Measurements from ENCODE around the gene CCDC83.

Gene CCDC83

GRCh38 chr11:85855341-85855656 is at the start of gene CCDC83:
CCDC83 (plus strand) TSS chr11:85855383; CDS start chr11:85865124, 9,741 bp downstream.
- no peak for DNase-seq (ENCODE audit: low read depth)

GRCh38 chr11:85805387-85805786 is 49.8 kb upstream of the CCDC83 start:
- DNase-seq (ENCODE audit: low read depth): no peak

- no peak for DNase-seq (ENCODE audit: low read depth)
Measured at GRCh38 chr11:85806016-85806415, 49.2 kb upstream of the CCDC83 start.

GRCh38 chr11:85806876-85807275 is 48.3 kb upstream of the CCDC83 start:
- DNase-seq (ENCODE audit: low read depth): no peak

GRCh38 chr11:85809191-85809590 is 46.0 kb upstream of the CCDC83 start:
- DNase-seq (ENCODE audit: low read depth): no peak

GRCh38 chr11:85809863-85810262 is 45.3 kb upstream of the CCDC83 start:
- DNase-seq (ENCODE audit: low read depth): no peak

- DNase-seq (ENCODE audit: low read depth): no peak
Measured at GRCh38 chr11:85810521-85810870, 44.7 kb upstream of the CCDC83 start.

GRCh38 chr11:85810871-85811611 is 44.1 kb upstream of the CCDC83 start, which contains the start of gene SYTL2:
SYTL2 (minus strand) TSS chr11:85811141; CDS start chr11:85757725, 53,416 bp downstream.
- peak; percentile 64 for DNase-seq (ENCODE audit: low read depth)

- no peak for DNase-seq (ENCODE audit: low read depth)
Measured at GRCh38 chr11:85811624-85812023, 43.6 kb upstream of the CCDC83 start.

GRCh38 chr11:85813721-85814120 is 41.5 kb upstream of the CCDC83 start:
- no peak for DNase-seq (ENCODE audit: low read depth)

GRCh38 chr11:85815186-85815931 is 39.8 kb upstream of the CCDC83 start:
- DNase-seq (ENCODE audit: low read depth): no peak

GRCh38 chr11:85819441-85819840 is 35.7 kb upstream of the CCDC83 start:
- DNase-seq (ENCODE audit: low read depth): no peak

GRCh38 chr11:85821636-85822035 is 33.5 kb upstream of the CCDC83 start:
- no peak for DNase-seq (ENCODE audit: low read depth)

- DNase-seq (ENCODE audit: low read depth): no peak
Measured at GRCh38 chr11:85822814-85823213, 32.4 kb upstream of the CCDC83 start.

GRCh38 chr11:85823816-85824215 is 31.4 kb upstream of the CCDC83 start:
- DNase-seq (ENCODE audit: low read depth): peak; percentile 36

GRCh38 chr11:85825616-85826015 is 29.6 kb upstream of the CCDC83 start:
- DNase-seq (ENCODE audit: low read depth): no peak

GRCh38 chr11:85826116-85826855 is 28.9 kb upstream of the CCDC83 start:
- DNase-seq (ENCODE audit: low read depth): no peak

GRCh38 chr11:85827748-85828639 is 27.2 kb upstream of the CCDC83 start:
- DNase-seq (ENCODE audit: low read depth): no peak

GRCh38 chr11:85828640-85828978 is 26.6 kb upstream of the CCDC83 start:
- DNase-seq (ENCODE audit: low read depth): no peak

- no peak for DNase-seq (ENCODE audit: low read depth)
Measured at GRCh38 chr11:85829172-85829571, 26.0 kb upstream of the CCDC83 start.

- no peak for DNase-seq (ENCODE audit: low read depth)
Measured at GRCh38 chr11:85831050-85831449, 24.1 kb upstream of the CCDC83 start.

- DNase-seq (ENCODE audit: low read depth): no peak
Measured at GRCh38 chr11:85835263-85835662, 19.9 kb upstream of the CCDC83 start.

All from activated T-cell treated with anti-CD3 and anti-CD28 coated beads for 1 hour (primary cell).